AG09309 (cell line): ENCODE results near the gene ZMYND12.

Source experiments
- DNase-seq: peaks from one replicate; pipeline ENCODE4 v3.0.0-alpha.2; 2010; ENCODE audit warnings: low read depth
- H3K4me3 ChIP-seq: 2 replicates; pipeline ENCODE4 v1.5.1; 2011; ENCODE audit warnings: mild to moderate bottlenecking, low read depth, low read length, moderate library complexity; ENCODE audit not compliant: control insufficient read depth
- CTCF ChIP-seq: IDR thresholded peaks from 2 replicates; pipeline ENCODE4 v1.5.1; 2011; ENCODE audit warnings: mild to moderate bottlenecking, low read depth, low read length, inconsistent platforms; ENCODE audit not compliant: insufficient read depth, control insufficient read depth; ENCODE audit errors: missing control alignments

Gene ZMYND12

GRCh38 chr1:42381280-42381673 is 74.5 kb downstream of the ZMYND12 start:
- TF ChIP-seq CTCF = no peak
- no peak for DNase-seq
- H3K4me3 ChIP-seq = no peak overlapping the region

GRCh38 chr1:42380586-42381279 is 75.1 kb downstream of the ZMYND12 start, which contains the start of gene RIMKLA:
TSS of gene RIMKLA (plus strand) at chr1:42380792. CDS start at chr1:42380935, 143 bp downstream.
- H3K4me3 ChIP-seq = peak within 1 kb of the TSS; percentile 15
- TF ChIP-seq CTCF = no peak
- no peak for DNase-seq
